Ishikawa (cell line): ENCODE measurements around the gene CDC42BPA.

Experiments
- CEBPB ChIP-seq: IDR thresholded peaks from 2 replicates; pipeline ENCODE4 v1.6.1; 2012
- CREB1 ChIP-seq: IDR thresholded peaks from 2 replicates; pipeline ENCODE4 v1.6.1; 2012; ENCODE audit warnings: low read depth
- EGR1 ChIP-seq: IDR thresholded peaks from 2 replicates; pipeline ENCODE4 v1.6.1; 2012
- EP300 ChIP-seq: IDR thresholded peaks from 2 replicates; pipeline ENCODE4 v1.6.1; 2012; ENCODE audit warnings: borderline replicate concordance
- FOXM1 ChIP-seq: IDR thresholded peaks from 2 replicates; pipeline ENCODE4 v1.6.1; 2012; ENCODE audit warnings: low read depth, borderline replicate concordance
- NFIC ChIP-seq: IDR thresholded peaks from 2 replicates; pipeline ENCODE4 v1.6.1; 2012
- RAD21 ChIP-seq: IDR thresholded peaks from 2 replicates; pipeline ENCODE4 v1.6.1; 2012; ENCODE audit warnings: low read depth
- TCF12 ChIP-seq: IDR thresholded peaks from 2 replicates; pipeline ENCODE4 v1.6.1; 2012; ENCODE audit warnings: low read depth
- YY1 ChIP-seq: IDR thresholded peaks from 2 replicates; pipeline ENCODE4 v1.6.1; 2012; ENCODE audit warnings: low read depth
- ZBTB7A ChIP-seq: IDR thresholded peaks from 2 replicates; pipeline ENCODE4 v1.6.1; 2012; ENCODE audit warnings: low read depth
- TF ChIP-seq, protein P1 (sequence below): IDR thresholded peaks from 2 replicates; pipeline ENCODE4 v1.6.1; 2012; ENCODE audit warnings: low read depth, mild to moderate bottlenecking
- TF ChIP-seq, protein P2 (sequence below): IDR thresholded peaks from 2 replicates; pipeline ENCODE4 v1.6.1; 2012

DNA sequence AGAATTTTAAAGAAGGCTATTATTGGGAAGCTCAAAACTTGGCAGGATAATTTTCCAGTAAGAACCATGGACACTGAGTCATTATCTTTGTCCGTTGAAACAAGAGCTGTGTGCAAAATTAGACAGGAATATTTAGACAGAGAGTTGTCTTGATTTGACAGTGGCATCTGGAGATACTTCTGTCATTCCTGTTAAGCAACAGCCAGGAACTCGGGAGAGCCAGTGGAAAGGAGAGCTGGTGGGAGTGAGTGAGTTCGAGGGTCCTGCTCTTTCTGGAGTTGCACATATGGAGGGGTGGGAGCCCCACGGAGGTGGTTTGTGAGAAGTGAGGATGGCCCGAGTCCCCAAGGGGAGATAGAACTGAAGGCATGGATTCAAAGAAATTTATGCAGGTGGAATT lies 375.1 kb downstream of the CDC42BPA start:
- TF ChIP-seq, protein P1, sequence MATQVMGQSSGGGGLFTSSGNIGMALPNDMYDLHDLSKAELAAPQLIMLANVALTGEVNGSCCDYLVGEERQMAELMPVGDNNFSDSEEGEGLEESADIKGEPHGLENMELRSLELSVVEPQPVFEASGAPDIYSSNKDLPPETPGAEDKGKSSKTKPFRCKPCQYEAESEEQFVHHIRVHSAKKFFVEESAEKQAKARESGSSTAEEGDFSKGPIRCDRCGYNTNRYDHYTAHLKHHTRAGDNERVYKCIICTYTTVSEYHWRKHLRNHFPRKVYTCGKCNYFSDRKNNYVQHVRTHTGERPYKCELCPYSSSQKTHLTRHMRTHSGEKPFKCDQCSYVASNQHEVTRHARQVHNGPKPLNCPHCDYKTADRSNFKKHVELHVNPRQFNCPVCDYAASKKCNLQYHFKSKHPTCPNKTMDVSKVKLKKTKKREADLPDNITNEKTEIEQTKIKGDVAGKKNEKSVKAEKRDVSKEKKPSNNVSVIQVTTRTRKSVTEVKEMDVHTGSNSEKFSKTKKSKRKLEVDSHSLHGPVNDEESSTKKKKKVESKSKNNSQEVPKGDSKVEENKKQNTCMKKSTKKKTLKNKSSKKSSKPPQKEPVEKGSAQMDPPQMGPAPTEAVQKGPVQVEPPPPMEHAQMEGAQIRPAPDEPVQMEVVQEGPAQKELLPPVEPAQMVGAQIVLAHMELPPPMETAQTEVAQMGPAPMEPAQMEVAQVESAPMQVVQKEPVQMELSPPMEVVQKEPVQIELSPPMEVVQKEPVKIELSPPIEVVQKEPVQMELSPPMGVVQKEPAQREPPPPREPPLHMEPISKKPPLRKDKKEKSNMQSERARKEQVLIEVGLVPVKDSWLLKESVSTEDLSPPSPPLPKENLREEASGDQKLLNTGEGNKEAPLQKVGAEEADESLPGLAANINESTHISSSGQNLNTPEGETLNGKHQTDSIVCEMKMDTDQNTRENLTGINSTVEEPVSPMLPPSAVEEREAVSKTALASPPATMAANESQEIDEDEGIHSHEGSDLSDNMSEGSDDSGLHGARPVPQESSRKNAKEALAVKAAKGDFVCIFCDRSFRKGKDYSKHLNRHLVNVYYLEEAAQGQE, result no peak
- TF ChIP-seq RAD21 (no peak), YY1 (no peak), EGR1 (no peak), ZBTB7A (no peak), FOXM1 (no peak), CREB1 (no peak), TCF12 (no peak), CEBPB (no peak), NFIC (no peak), EP300 (no peak)
- TF ChIP-seq, protein P2, sequence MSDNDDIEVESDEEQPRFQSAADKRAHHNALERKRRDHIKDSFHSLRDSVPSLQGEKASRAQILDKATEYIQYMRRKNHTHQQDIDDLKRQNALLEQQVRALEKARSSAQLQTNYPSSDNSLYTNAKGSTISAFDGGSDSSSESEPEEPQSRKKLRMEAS, result no peak
